Suprapubic skin (tissue), 3 donors: ENCODE results near the gene PTP4A2.

ENCODE experiments used
- POLR2A ChIP-seq, 2 donors: fragments of 450-650 bp; IDR thresholded peaks; one replicate each; pipeline ENCODE4 v1.6.1; 2017; ENCODE audit warnings: antibody characterized with exemption in 2 of 2, mild to moderate bottlenecking in 2 of 2, moderate library complexity in 2 of 2
- TF ChIP-seq, protein P1 (sequence below), 2 donors: fragments of 200-600 bp in 1 of 2; fragments of 450-650 bp in 1 of 2; sonication (generic) in 1 of 2; IDR thresholded peaks; one replicate each; pipeline ENCODE4 v1.5.1; 2016 to 2019; ENCODE audit warnings: antibody characterized with exemption in 2 of 2, mild to moderate bottlenecking in 1 of 2, moderate library complexity in 1 of 2

DNA sequence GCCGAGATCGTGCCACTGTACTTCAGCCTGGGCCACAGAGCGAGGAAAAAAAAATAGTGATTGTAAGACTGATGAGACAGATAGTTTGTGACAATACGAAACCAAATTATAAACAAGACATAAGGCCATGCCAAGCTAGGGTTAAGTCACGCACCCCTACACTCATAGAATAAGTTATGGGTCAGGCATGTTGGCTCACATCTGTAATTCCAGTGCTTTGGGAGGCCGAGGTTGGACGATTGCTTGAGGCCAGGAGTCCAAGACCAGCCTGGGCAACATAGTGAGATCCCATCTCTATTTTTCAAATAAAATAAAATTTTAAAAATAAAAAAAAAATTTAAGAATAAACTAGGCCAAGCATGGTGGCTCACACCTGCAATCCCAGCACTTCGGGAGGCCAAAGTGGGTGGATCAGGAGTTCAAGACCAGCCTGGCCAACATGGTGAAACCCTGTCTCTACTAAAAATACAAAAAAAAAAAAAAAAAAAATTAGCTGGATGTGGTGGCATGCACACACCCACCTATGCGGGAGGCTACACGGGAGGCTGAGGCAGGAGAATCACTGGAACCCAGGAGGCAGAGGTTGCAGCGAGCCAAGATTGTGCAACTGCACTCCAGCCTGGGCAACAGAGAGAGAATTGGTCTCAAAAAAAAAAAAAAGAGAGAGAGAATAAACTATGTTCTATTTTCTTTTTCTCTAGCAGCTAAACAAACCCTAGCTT lies 72.3 kb downstream of the PTP4A2 start:
- TF ChIP-seq, protein P1, sequence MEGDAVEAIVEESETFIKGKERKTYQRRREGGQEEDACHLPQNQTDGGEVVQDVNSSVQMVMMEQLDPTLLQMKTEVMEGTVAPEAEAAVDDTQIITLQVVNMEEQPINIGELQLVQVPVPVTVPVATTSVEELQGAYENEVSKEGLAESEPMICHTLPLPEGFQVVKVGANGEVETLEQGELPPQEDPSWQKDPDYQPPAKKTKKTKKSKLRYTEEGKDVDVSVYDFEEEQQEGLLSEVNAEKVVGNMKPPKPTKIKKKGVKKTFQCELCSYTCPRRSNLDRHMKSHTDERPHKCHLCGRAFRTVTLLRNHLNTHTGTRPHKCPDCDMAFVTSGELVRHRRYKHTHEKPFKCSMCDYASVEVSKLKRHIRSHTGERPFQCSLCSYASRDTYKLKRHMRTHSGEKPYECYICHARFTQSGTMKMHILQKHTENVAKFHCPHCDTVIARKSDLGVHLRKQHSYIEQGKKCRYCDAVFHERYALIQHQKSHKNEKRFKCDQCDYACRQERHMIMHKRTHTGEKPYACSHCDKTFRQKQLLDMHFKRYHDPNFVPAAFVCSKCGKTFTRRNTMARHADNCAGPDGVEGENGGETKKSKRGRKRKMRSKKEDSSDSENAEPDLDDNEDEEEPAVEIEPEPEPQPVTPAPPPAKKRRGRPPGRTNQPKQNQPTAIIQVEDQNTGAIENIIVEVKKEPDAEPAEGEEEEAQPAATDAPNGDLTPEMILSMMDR (IDR thresholded peaks at IDR 0.05), result no peak
- no peak for TF ChIP-seq POLR2A (IDR thresholded peaks at IDR 0.05)
